SK-N-MC (cell line): ENCODE results near the gene GNL2.

Experiments used
- EZH2 ChIP-seq: fragments of 200-600 bp; sonication (generic); IDR thresholded peaks from one replicate; pipeline ENCODE4 v1.6.1; 2017; ENCODE audit warnings: antibody characterized with exemption
- FOXP2 ChIP-seq: optimal IDR thresholded peaks from 2 replicates; pipeline ENCODE3; 2011; ENCODE audit warnings: mild to moderate bottlenecking, moderate library complexity; ENCODE audit not compliant: insufficient read depth; ENCODE audit errors: extremely low read length, control extremely low read depth
- POLR2AphosphoS5 ChIP-seq: IDR thresholded peaks from 2 replicates; pipeline ENCODE4 v1.6.1; 2012; ENCODE audit warnings: mild to moderate bottlenecking, low read depth, low read length, borderline replicate concordance

DNA sequence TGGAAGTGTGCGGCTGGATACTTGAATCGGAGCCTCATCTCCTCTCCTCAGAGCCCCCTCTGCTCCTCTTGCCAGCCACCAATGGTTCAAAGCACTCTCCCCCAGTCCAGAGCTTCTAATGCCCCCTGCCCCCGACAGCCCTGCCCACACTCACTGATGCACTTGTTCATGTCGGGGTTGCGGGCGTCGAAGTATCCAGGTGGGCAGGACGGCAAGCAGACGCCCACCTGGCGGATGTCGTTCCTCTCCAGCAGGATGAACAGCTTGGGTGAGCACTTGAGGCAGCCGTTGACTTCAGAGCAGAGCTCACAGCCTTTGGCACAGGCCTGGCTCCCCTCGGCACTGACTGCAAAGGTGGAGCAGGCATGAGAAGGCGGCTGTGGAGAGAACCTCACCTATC is 20.6 kb upstream of the GNL2 start:
- no peak for TF ChIP-seq POLR2AphosphoS5
- TF ChIP-seq EZH2 = no peak
- no peak for TF ChIP-seq FOXP2
